Lung (tissue), 12 donors: ENCODE measurements around the gene MRPL50. TPM values are rescaled to one million over a fixed set of nuclear protein-coding genes. Genes with fewer than 3 reads are reported as not detected.

Experiments used
- ATAC-seq: fragments of 200-7000 bp; cut with Tn5 transposase; one replicate; pipeline ENCODE4 v1.9.1; 2020; ENCODE audit warnings: moderate number of reproducible peaks; ENCODE audit not compliant: insufficient read depth, low FRiP score
- DNase-seq, 3 donors: peaks; one replicate each; pipeline ENCODE4 v3.0.0-alpha.2; 2013 to 2017
- H3K27ac ChIP-seq, 2 donors: one replicate each; pipeline ENCODE4 v1.5.1; 2013; ENCODE audit warnings: mild to moderate bottlenecking in 2 of 2, moderate library complexity in 2 of 2, control low read depth in 1 of 2, inconsistent platforms in 1 of 2, low read depth in 1 of 2, low read length in 1 of 2
- H3K27me3 ChIP-seq, 3 donors: one replicate each; pipeline ENCODE4 v1.5.1; 2013; ENCODE audit warnings: low read length in 2 of 3; ENCODE audit not compliant: control insufficient read depth in 3 of 3, insufficient read depth in 3 of 3
- H3K36me3 ChIP-seq, 4 donors: one replicate each; pipeline ENCODE4 v1.5.1; 2013; ENCODE audit warnings: low read length in 4 of 4, mild to moderate bottlenecking in 1 of 4, moderate library complexity in 1 of 4; ENCODE audit not compliant: control insufficient read depth in 4 of 4, insufficient read depth in 4 of 4
- H3K4me1 ChIP-seq, 5 donors: one replicate each; pipeline ENCODE4 v1.5.1; 2013; ENCODE audit warnings: low read length in 5 of 5, mild to moderate bottlenecking in 2 of 5, moderate library complexity in 1 of 5; ENCODE audit not compliant: control insufficient read depth in 5 of 5, insufficient read depth in 5 of 5
- H3K4me3 ChIP-seq: one replicate; pipeline ENCODE4 v1.5.1; 2013; ENCODE audit warnings: mild to moderate bottlenecking, control low read depth, moderate library complexity
- H3K9ac ChIP-seq, 2 donors: one replicate each; pipeline ENCODE4 v1.5.1; 2013; ENCODE audit warnings: low read length in 2 of 2, control low read depth in 1 of 2; ENCODE audit not compliant: insufficient read depth in 1 of 2
- H3K9me3 ChIP-seq, 4 donors: one replicate each; pipeline ENCODE4 v1.5.1; 2013; ENCODE audit warnings: low read length in 3 of 4, mild to moderate bottlenecking in 1 of 4, moderate library complexity in 1 of 4; ENCODE audit not compliant: control insufficient read depth in 4 of 4, insufficient read depth in 3 of 4
- WGBS, 2 donors: extraction: QIAGEN DNeasy Blood & Tissue Kit; methylation state at CpG; one replicate each; pipeline ENCODE4 v1.1.7; 2013; 5-methylcytosine and 5-hydroxymethylcytosine counted together
- polyA plus RNA-seq, 2 donors: library from polyadenylated mRNA; stranded (reverse); fragments of 200-250 nt; gene quantifications; one replicate each; pipeline ENCODE4 v1.2.1, GENCODE V29; 2013
- total RNA-seq, 2 donors: library from RNA; depleted of rRNA in 1 of 2; stranded (reverse); fragments of >200 nt in 1 of 2; gene quantifications; one replicate each; pipeline ENCODE4 v1.2.1, GENCODE V29; 2014 to 2021
- TF ChIP-seq, protein P1 (sequence below): IDR thresholded peaks from 2 replicates; pipeline ENCODE4 v1.5.1; 2012; ENCODE audit warnings: mild to moderate bottlenecking; ENCODE audit errors: control extremely low read depth, extremely low read depth
- donor health status: control.
- donor health status: control.
- donor health status: Bipolar disorder and iron deficiency.
- donor health status: healthy.
- donor health status: DM: yes; HTN: yes; CAD: no.

Gene MRPL50
- total and polyA plus RNA-seq, 4 donors, result 7.9 to 23.0 (median 8.8) TPM

GRCh38 chr9:101428909-101429308 lies 30.5 kb upstream of the MRPL50 start:
- no peaks in the 10 kb centered on the region for H3K36me3 ChIP-seq

DNA sequence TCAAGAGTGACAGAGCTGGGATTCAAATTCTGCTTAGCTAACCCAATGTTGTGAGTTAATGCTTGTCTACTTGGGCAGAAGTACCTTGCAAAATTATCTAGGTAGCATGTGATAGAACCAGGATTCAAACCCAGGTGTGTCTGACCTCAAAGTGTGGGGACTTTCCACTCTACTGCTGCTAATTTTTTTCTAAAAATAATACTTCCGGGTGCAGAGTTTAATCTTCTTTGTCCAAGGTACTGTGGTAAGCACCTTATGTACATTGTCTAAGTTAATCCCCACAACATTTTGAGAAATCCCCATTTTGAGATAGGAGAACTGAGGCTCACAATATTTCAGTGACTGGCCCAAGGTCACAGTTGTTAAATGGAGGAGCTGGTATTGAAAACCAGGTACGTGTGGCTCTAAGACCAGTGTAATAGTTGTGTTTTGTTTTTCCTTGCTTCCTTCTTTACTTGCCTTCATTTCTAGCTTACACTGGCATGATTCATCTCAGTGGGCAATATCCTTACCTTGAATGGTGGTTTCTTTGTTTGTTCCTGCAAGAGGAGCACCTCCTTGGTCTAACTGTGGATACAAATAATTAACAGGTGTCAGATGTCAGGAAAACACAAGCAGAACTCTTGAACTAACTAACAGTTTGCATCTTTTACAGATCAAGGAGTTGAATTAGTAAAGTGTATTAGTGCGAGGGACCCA lies 29.7 kb upstream of the MRPL50 start:
- Histone ChIP-seq H3K27me3 (no peaks in the 10 kb centered on the region), H3K27ac (no peak overlapping the region)

More at GRCh38 chr9:101428909-101429308, 30.5 kb upstream of the MRPL50 start:
- 75 to 77% methylated on average over 3 of the region's 3 CpGs for WGBS, 2 donors
- no peaks in the 10 kb centered on the region for H3K27me3 ChIP-seq
- TF ChIP-seq, protein P1, sequence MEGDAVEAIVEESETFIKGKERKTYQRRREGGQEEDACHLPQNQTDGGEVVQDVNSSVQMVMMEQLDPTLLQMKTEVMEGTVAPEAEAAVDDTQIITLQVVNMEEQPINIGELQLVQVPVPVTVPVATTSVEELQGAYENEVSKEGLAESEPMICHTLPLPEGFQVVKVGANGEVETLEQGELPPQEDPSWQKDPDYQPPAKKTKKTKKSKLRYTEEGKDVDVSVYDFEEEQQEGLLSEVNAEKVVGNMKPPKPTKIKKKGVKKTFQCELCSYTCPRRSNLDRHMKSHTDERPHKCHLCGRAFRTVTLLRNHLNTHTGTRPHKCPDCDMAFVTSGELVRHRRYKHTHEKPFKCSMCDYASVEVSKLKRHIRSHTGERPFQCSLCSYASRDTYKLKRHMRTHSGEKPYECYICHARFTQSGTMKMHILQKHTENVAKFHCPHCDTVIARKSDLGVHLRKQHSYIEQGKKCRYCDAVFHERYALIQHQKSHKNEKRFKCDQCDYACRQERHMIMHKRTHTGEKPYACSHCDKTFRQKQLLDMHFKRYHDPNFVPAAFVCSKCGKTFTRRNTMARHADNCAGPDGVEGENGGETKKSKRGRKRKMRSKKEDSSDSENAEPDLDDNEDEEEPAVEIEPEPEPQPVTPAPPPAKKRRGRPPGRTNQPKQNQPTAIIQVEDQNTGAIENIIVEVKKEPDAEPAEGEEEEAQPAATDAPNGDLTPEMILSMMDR, result no peak
- DNase-seq, result no peak
- no peaks in the 10 kb centered on the region for H3K9me3 ChIP-seq
- no peak overlapping the region for H3K27ac ChIP-seq
- H3K4me1 ChIP-seq, result peaks cover 0 to 2% (median 0%) of the 10 kb centered on the region in 5 donors
- H3K4me3 ChIP-seq, result no peak overlapping the region
- H3K9ac ChIP-seq, result no peak overlapping the region
- ATAC-seq, result no peak

GRCh38 chr9:101427358-101427757 lies 28.9 kb upstream of the MRPL50 start:
- WGBS, 2 donors, result 91 to 92% methylated on average over 8 of the region's 8 CpGs
- ATAC-seq (no peak), DNase-seq (no peak)
- Histone ChIP-seq H3K27me3 (no peaks in the 10 kb centered on the region), H3K9ac (no peak overlapping the region), H3K36me3 (no peaks in the 10 kb centered on the region), H3K4me3 (no peak overlapping the region), H3K27ac (no peak overlapping the region), H3K4me1 (peaks cover 0 to 2% (median 0%) of the 10 kb centered on the region in 5 donors), H3K9me3 (no peaks in the 10 kb centered on the region)
- TF ChIP-seq, protein P1, result no peak

More for the DNA sequence above, 29.7 kb upstream of the MRPL50 start:
- DNase-seq, result no peak
- ATAC-seq, result no peak
- Histone ChIP-seq H3K4me3 (no peak overlapping the region), H3K9ac (no peak overlapping the region), H3K4me1 (peaks cover 0 to 2% (median 0%) of the 10 kb centered on the region in 5 donors), H3K36me3 (no peaks in the 10 kb centered on the region), H3K9me3 (no peaks in the 10 kb centered on the region)
- 92 to 95% methylated on average over 3 of the region's 3 CpGs for WGBS, 2 donors
- TF ChIP-seq, protein P1, result no peak
